HEK293T (cell line): ENCODE results near the gene TMEM185B.

Experiments used
- BHLHE40 ChIP-seq: fragments of 450-650 bp; IDR thresholded peaks from 2 replicates; pipeline ENCODE4 v1.6.1; 2016; ENCODE audit warnings: mild to moderate bottlenecking, moderate library complexity, borderline replicate concordance
- FOXK2 ChIP-seq: fragments of 450-650 bp; IDR thresholded peaks from 2 replicates; pipeline ENCODE4 v1.6.1; 2016; ENCODE audit warnings: mild to moderate bottlenecking
- HDGF ChIP-seq: fragments of 450-650 bp; IDR thresholded peaks from 2 replicates; pipeline ENCODE4 v1.6.1; 2017; ENCODE audit warnings: antibody characterized with exemption, borderline replicate concordance

- no peak for TF ChIP-seq BHLHE40
- no peak for TF ChIP-seq FOXK2
- no peak for TF ChIP-seq HDGF
Observed at GRCh38 chr2:120223034-120223912, at the start of gene TMEM185B.
